DMS153 treated with DMSO at 0.1 percent for 48 hours (cell line): ENCODE measurements around the gene SBSN.

Experiments used
- DNase-seq: peaks from one replicate; lab custom pipeline; 2025; ENCODE audit not compliant: unreplicated experiment; lab: John Stamatoyannopoulos, UW

Gene SBSN, protein sequence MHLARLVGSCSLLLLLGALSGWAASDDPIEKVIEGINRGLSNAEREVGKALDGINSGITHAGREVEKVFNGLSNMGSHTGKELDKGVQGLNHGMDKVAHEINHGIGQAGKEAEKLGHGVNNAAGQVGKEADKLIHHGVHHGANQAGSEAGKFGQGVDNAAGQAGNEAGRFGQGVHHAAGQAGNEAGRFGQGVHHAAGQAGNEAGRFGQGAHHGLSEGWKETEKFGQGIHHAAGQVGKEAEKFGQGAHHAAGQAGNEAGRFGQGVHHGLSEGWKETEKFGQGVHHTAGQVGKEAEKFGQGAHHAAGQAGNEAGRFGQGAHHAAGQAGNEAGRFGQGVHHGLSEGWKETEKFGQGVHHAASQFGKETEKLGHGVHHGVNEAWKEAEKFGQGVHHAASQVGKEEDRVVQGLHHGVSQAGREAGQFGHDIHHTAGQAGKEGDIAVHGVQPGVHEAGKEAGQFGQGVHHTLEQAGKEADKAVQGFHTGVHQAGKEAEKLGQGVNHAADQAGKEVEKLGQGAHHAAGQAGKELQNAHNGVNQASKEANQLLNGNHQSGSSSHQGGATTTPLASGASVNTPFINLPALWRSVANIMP

GRCh38 chr19:35528218-35529038 lies at the start of gene SBSN:
SBSN (minus strand) TSS chr19:35528311; CDS start chr19:35528281, 30 bp downstream.
- no peak for DNase-seq

DNA sequence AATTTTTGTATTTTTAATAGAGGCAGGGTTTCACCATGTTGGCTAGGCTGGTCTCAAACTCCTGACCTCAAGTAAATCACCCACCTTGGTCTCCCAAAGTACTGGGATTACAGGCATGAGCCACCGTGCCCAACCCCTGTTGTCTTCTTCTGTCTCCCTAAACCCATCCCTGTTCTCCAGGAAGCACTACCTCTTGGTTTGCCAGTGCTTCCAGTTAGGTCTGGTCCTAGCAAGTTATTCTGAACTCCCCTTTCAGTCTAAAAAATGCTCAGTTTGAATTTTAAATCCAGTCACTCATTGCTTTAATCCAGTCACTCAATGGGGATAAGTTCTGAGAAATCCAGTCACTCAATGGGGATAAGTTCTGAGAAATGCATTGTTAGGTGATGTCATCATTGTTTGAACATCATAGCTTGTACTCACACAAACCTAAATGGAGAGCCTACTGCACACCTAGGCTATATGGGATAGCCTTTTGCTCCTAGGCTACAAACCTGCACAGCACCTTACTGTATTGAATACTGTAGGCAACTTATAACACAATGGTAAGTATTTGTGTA lies 43.4 kb upstream of the SBSN start:
- no peak for DNase-seq

- DNase-seq: no peak
Observed at GRCh38 chr19:35569281-35569781, 41.2 kb upstream of the SBSN start.

- DNase-seq: no peak
Observed at GRCh38 chr19:35566738-35567137, 38.6 kb upstream of the SBSN start.

DNA sequence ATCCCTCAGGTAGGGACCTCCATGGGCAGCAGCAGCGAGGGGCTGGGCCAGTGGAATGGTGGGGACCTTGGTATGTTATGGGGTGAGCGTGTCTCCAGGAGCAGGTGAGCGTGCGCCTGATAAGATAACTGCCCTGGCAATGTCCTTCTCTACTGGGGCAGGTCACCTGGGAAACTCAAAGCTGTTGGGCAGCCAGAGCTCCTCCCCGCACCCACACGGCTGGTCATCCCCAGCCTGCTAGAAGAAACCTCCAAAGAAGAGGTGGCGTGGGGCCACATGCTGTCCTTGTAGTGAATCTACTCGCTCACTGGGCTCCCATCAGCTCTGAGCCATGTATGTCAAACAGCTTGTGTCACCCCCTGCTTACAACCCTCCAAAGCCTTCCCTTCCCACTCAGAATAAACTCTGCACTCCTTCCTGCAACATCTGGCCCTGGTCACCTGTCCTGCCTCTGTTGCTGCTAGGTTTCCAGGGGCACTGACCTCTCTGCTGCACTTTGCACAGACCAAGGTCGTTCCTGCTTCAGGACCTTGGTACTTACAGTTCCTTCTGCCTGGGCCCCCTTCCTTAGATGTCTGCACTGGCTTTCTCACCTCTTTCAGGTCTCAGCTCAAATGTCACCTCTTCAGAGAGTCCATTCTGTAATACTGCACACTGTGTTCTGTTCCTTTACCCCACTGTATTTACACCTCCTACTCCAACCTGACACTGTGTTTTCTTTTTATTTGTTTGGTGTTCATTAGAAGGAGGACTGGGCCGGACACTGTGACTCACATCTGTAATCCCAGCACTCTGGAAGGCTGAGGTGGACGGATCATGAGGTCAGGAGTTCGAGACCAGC lies 37.1 kb upstream of the SBSN start:
- DNase-seq: no peak

GRCh38 chr19:35563207-35563829 lies 35.2 kb upstream of the SBSN start, which contains the start of gene ATP4A:
ATP4A (minus strand) TSS chr19:35563658; CDS start chr19:35563629, 29 bp downstream.
- no peak for DNase-seq

DNA sequence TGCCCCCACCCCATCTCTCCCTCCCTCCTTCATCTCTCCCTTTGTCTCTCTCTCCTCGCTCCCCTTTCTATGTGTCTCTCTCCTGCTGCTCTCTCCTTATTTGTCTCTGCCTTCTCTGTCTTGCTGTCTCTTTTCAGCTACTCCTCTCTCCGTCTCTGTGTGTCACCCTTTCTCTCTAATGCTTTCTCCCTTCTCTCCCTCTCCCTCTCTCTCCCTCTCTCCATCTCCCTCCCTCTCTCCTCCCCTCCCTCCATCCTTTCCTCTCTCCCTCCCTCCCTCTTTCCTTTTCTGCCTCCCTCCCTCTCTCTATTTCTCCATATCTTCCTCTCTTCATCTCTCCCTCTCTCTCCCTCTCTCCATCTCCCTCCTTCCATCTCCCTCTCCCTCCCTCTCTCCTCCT lies 34.7 kb upstream of the SBSN start:
- no peak for DNase-seq

GRCh38 chr19:35562336-35562735 lies 34.2 kb upstream of the SBSN start:
- DNase-seq: no peak

GRCh38 chr19:35561436-35561835 lies 33.3 kb upstream of the SBSN start:
- no peak for DNase-seq

DNA sequence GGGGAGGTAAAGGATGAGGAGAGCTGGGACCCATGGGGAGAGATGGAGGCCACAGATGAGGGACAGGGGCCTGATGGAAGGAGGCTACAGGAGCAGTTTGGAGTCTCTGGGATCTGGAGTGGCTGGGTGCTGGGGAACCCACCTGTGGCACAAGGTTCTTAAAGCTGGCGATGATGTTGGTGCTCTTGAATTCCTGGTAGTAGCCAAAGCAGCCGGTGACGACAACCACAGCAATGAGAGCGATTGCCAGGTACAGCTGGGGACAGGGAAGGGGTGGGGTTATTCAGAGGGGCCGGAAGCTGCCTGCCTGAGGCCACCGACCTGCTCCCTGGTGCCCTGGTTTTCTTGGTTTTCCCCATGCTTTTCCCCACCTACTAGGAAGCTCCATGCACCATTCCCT lies 32.6 kb upstream of the SBSN start:
- DNase-seq: no peak

DNA sequence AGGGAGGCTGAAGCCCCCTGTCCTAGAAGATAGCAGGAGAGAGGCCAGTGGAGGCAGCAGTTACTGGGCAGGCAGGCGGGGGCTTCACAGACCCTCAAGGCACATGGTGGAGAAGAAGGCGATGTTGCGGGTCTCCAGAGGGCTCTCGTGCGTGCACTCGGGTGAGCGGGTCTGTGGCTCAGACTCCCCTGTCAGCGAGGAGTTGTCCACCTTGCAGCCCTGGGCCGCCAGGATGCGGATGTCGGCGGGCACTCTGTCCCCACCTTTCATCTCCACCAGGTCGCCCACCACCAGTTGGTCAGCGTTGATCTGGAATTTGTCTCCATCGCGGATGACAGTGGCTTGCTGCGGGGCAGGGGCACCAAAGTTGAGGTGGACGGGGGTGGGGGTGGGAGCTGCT lies 32.2 kb upstream of the SBSN start:
- DNase-seq: no peak

- no peak for DNase-seq
Observed at GRCh38 chr19:35559781-35560180, 31.7 kb upstream of the SBSN start.

GRCh38 chr19:35559281-35559659 lies 31.2 kb upstream of the SBSN start:
- no peak for DNase-seq

- DNase-seq: no peak
Observed at GRCh38 chr19:35558400-35559280, 30.5 kb upstream of the SBSN start.

DNA sequence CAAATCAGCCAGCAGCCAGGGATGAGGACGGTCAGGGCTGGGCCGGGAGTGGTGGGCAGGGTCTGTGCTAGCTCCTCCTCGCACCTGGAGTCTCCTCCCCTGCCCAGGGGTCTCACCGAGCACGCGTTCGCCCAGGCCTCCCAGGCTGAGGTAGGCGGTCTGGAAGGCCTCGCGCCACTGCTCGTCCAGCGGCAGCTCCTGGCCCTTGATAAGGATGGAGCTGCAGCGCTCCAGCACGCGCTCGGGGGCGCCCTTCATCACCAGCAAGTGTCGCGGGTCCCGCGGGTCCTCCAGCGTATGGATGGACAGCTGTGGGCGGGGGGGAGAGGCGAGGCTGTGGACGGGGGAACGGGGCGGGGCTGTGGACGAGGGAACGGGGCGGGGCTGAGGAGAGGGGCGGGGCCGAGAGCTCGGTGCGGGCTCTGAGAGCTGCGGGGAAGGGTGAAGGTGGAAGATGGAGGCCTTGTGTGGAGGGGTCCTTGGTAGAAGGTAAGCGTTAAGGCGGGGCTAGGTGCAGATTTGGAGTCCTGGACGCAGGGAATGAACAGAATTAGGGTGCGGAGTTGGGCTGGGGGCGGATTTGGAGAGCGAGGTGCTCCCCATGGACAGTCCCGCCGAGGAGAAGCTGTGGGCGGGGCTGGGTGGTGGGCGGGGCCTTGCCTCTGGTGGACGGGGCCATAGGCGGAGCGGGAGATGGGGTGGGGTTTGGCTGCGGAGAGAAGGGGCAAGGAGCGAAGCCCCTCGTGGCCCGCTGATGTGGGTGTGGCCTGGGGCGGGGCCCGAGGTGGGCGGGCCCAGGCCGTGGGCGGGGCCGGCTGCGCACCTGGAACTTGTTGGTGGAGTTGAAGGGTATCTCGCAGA lies 29.7 kb upstream of the SBSN start:
- peak; percentile 38 for DNase-seq

DNA sequence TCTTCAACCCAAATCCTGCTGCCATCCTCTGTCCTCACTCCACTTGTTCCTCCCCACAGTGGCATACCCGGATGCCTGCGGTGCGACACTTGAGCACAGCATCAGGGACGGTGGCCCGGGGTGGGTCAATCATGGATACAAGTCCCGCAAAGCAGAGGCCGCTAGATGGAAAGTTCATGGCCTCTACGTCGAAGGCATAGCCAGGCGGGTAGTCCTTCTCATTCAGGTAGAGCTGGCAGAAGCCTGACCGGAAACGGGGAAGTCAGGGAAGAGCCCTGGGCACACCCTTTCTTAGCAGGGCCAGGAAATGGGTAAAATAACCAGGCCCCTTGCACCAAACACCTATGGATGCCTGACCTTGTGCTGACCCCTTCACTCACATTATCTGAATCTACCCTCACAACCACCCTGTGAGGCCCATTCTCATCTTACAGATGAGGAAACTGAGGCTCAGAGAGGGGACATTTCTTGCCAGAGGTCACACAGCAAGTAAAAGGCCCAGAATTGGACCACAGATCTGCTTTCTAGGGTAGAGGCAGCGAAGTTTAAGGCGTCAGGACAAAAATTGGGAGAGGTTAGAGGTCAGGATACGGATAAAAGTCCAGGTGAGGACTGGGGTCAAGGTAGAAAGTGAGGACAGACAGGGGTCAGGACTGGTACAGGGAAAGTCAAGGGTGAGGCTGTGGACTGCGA lies 28.9 kb upstream of the SBSN start:
- no peak for DNase-seq

GRCh38 chr19:35556025-35556590 lies 28.0 kb upstream of the SBSN start:
- DNase-seq: no peak
